GM18519 (cell line): ENCODE results near the gene RAB1B.

Source experiments
- ATAC-seq: cut with Tn5 transposase; IDR thresholded peaks from one replicate; pipeline ENCODE4 v1.9.1; 2021; ENCODE audit warnings: mild to moderate bottlenecking, moderate library complexity; ENCODE audit not compliant: unreplicated experiment, low FRiP score

The RAB1B gene

GRCh38 chr11:66281776-66282467, 13.5 kb downstream of the RAB1B start:
- no peak for ATAC-seq

- ATAC-seq = peak; percentile 57
Measured at GRCh38 chr11:66282468-66283455, 14.3 kb downstream of the RAB1B start.

- no peak for ATAC-seq
Measured at GRCh38 chr11:66283461-66284105, 15.1 kb downstream of the RAB1B start.

GRCh38 chr11:66284526-66285078, 16.2 kb downstream of the RAB1B start:
- no peak for ATAC-seq

- no peak for ATAC-seq
Measured at GRCh38 chr11:66285250-66285947, 17.0 kb downstream of the RAB1B start.

GRCh38 chr11:66286699-66287098, 18.3 kb downstream of the RAB1B start:
- ATAC-seq = no peak

GRCh38 chr11:66287211-66287888, 18.9 kb downstream of the RAB1B start:
- ATAC-seq = no peak

GRCh38 chr11:66287889-66288670, 19.6 kb downstream of the RAB1B start:
- ATAC-seq = no peak

- ATAC-seq = peak; percentile 73
Measured at GRCh38 chr11:66288671-66289547, 20.5 kb downstream of the RAB1B start, which contains the start of gene YIF1A. Gene YIF1A (minus strand): TSS chr11:66289143. CDS start chr11:66288985, 158 bp downstream.

GRCh38 chr11:66289548-66290329, 21.3 kb downstream of the RAB1B start:
- ATAC-seq = peak; percentile 11

GRCh38 chr11:66290330-66290621, 21.8 kb downstream of the RAB1B start:
- ATAC-seq = no peak

GRCh38 chr11:66291303-66291705, 22.9 kb downstream of the RAB1B start:
- ATAC-seq = no peak

GRCh38 chr11:66291706-66292542, 23.5 kb downstream of the RAB1B start, which contains the start of gene TMEM151A:
Gene TMEM151A (plus strand): TSS chr11:66291894. CDS start chr11:66292014, 120 bp downstream.
- ATAC-seq = no peak

GRCh38 chr11:66292543-66293332, 24.3 kb downstream of the RAB1B start:
- ATAC-seq = no peak

GRCh38 chr11:66293352-66293751, 24.9 kb downstream of the RAB1B start:
- no peak for ATAC-seq
